A549 (cell line): Measurements from ENCODE around the gene PHKB. TPM values are rescaled to one million over a fixed set of nuclear protein-coding genes. Genes with fewer than 3 reads are reported as not detected.

Experiments
- ATAC-seq, 2 experiments: fragments of 200-7000 bp in 1 of 2; fragments of >200 bp in 1 of 2; cut with Nextera tagmentation in 1 of 2; cut with Tn5 transposase in 1 of 2; 3 replicates each; pipeline versions ENCODE4 v1.8.0 to v1.9.1; 2018 to 2020; ENCODE audit warnings: mild to moderate bottlenecking in 1 of 2, moderate library complexity in 1 of 2
- CTCF ChIA-PET: fragments of 300-600 bp; sonication (Branson Sonifier 250); formaldehyde crosslinking; extraction: SDS; loops from one replicate; lab custom pipeline; 2021; ENCODE audit warnings: antibody characterized with exemption, inconsistent platforms; lab: Yijun Ruan, JAX
- POLR2A ChIA-PET: fragments of 350-600 bp; formaldehyde crosslinking; extraction: SDS; loops from one replicate; lab custom pipeline; 2021; ENCODE audit warnings: antibody characterized with exemption, inconsistent platforms; lab: Yijun Ruan, JAX
- DNase-seq, 2 experiments: peaks; one replicate each; pipeline versions ENCODE4 v3.0.0 to v3.0.0-alpha.2; 2011 to 2016; ENCODE audit warnings: low read depth in 1 of 2, low spot score in 1 of 2
- FAIRE-seq: peaks from 2 replicates; lab custom pipeline; 2011; peaks lifted over from hg19 to GRCh38; lab: Jason Lieb, UNC
- H3K27ac ChIP-seq, 2 experiments: fragments of >200 bp; sonication (Bioruptor Twin); formaldehyde crosslinking; 3 replicates each; pipeline ENCODE4 v1.5.1; 2016 to 2017
- H3K4me1 ChIP-seq: fragments of >200 bp; sonication (Bioruptor Twin); formaldehyde crosslinking; 3 replicates; pipeline ENCODE4 v1.6.1; 2016
- H3K4me2 ChIP-seq: fragments of >200 bp; sonication (Bioruptor Twin); formaldehyde crosslinking; 3 replicates; pipeline ENCODE4 v1.6.1; 2016
- H3K4me3 ChIP-seq: fragments of >200 bp; sonication (Bioruptor Twin); formaldehyde crosslinking; 3 replicates; pipeline ENCODE4 v1.5.1; 2016
- H3K9me3 ChIP-seq: fragments of >200 bp; sonication (Bioruptor Twin); formaldehyde crosslinking; 3 replicates; pipeline ENCODE4 v1.6.1; 2016
- CBX2 ChIP-seq: fragments of 200-600 bp; sonication (generic); IDR thresholded peaks from 2 replicates; pipeline ENCODE4 v1.6.1; 2016; ENCODE audit warnings: low read depth, mild to moderate bottlenecking, borderline replicate concordance
- CHD4 ChIP-seq: fragments of 200-600 bp; sonication (generic); IDR thresholded peaks from 2 replicates; pipeline ENCODE4 v1.6.1; 2016; ENCODE audit warnings: antibody characterized with exemption, mild to moderate bottlenecking, borderline replicate concordance
- EHF ChIP-seq: fragments of 250-450 bp; sonication (Bioruptor Pico); IDR thresholded peaks from 2 replicates; pipeline ENCODE4 v1.5.0; 2020; ENCODE audit warnings: mild to moderate bottlenecking
- EP300 ChIP-seq, 2 experiments: fragments of >200 bp; sonication (Bioruptor Twin); formaldehyde crosslinking; IDR thresholded peaks; 2 replicates in 1 of 2; 3 replicates in 1 of 2; pipeline ENCODE4 v1.6.1; 2016 to 2017
- FOSB ChIP-seq: fragments of 250-450 bp; sonication (Bioruptor Pico); IDR thresholded peaks from 2 replicates; pipeline ENCODE4 v1.5.0; 2020; ENCODE audit warnings: mild to moderate bottlenecking, moderate library complexity
- HDAC2 ChIP-seq: fragments of 200-600 bp; sonication (generic); IDR thresholded peaks from 2 replicates; pipeline ENCODE4 v1.6.1; 2016
- HEYL ChIP-seq: fragments of 250-450 bp; sonication (Bioruptor Pico); IDR thresholded peaks from 2 replicates; pipeline ENCODE4 v1.8.0; 2021; ENCODE audit warnings: mild to moderate bottlenecking, moderate library complexity
- HOXB13 ChIP-seq: fragments of 250-450 bp; sonication (Bioruptor Pico); IDR thresholded peaks from 2 replicates; pipeline ENCODE4 v1.5.0; 2020; ENCODE audit warnings: low read depth, mild to moderate bottlenecking, moderate library complexity
- JUNB ChIP-seq: fragments of >200 bp; sonication (Bioruptor Twin); formaldehyde crosslinking; IDR thresholded peaks from 2 replicates; pipeline ENCODE4 v1.6.1; 2016
- KDM1A ChIP-seq: fragments of 200-600 bp; sonication (generic); IDR thresholded peaks from 2 replicates; pipeline ENCODE4 v1.6.1; 2016; ENCODE audit warnings: low read depth, mild to moderate bottlenecking
- KDM5A ChIP-seq: fragments of 200-600 bp; sonication (generic); IDR thresholded peaks from 2 replicates; pipeline ENCODE4 v1.6.1; 2016; ENCODE audit warnings: antibody characterized with exemption, mild to moderate bottlenecking
- MAFK ChIP-seq: fragments of 450-650 bp; IDR thresholded peaks from 2 replicates; pipeline ENCODE4 v1.6.1; 2014; ENCODE audit not compliant: partially characterized antibody
- NFE2L2 ChIP-seq: fragments of 150-350 bp; conservative IDR thresholded peaks from 2 replicates; pipeline ENCODE4 v1.6.1; 2014; ENCODE audit warnings: low read length
- NPAS2 ChIP-seq: fragments of 250-450 bp; sonication (Bioruptor Pico); IDR thresholded peaks from 2 replicates; pipeline ENCODE4 v1.8.0; 2022; ENCODE audit warnings: mild to moderate bottlenecking, moderate library complexity, borderline replicate concordance
- PHF8 ChIP-seq: fragments of 200-600 bp; sonication (generic); IDR thresholded peaks from 2 replicates; pipeline ENCODE4 v1.6.1; 2016; ENCODE audit warnings: low read depth, mild to moderate bottlenecking, antibody characterized with exemption, moderate library complexity, borderline replicate concordance
- POLR2A ChIP-seq: IDR thresholded peaks from 2 replicates; pipeline ENCODE4 v1.6.1; 2012; ENCODE audit warnings: mild to moderate bottlenecking, low read length
- RAD21 ChIP-seq, 2 experiments: fragments of >200 bp in 1 of 2; sonication (Bioruptor Twin) in 1 of 2; formaldehyde crosslinking in 1 of 2; IDR thresholded peaks in 1 of 2; conservative IDR thresholded peaks in 1 of 2; 2 replicates in 1 of 2; 3 replicates in 1 of 2; pipeline ENCODE4 v1.6.1; 2012 to 2018; ENCODE audit warnings: inconsistent platforms in 1 of 2
- ZFP36 ChIP-seq: fragments of 450-650 bp; IDR thresholded peaks from 2 replicates; pipeline ENCODE4 v1.6.1; 2014; ENCODE audit warnings: borderline replicate concordance; ENCODE audit not compliant: partially characterized antibody
- ZNF302 ChIP-seq: fragments of 250-450 bp; sonication (Bioruptor Pico); IDR thresholded peaks from 2 replicates; pipeline ENCODE4 v1.9.0; 2021; ENCODE audit warnings: inconsistent platforms, mild to moderate bottlenecking, moderate library complexity
- WGBS: methylation state at CpG from one replicate; pipeline ENCODE4 v1.1.6; 2017; ENCODE audit errors: missing lambda C conversion rate; 5-methylcytosine and 5-hydroxymethylcytosine counted together
- polyA plus RNA-seq, 4 experiments: library from polyadenylated mRNA; depleted of rRNA in 3 of 4; stranded (reverse); fragments of >200 nt; fragmentation: RNase III in 1 of 4; extraction: RNeasy Plus Mini Kit Qiagen cat#74134 plus additional on column Dnase treatment in 1 of 4; gene quantifications; 2 replicates in 3 of 4; 3 replicates in 1 of 4; pipeline ENCODE4 v1.2.3, GENCODE V29; 2011 to 2017
- TF ChIP-seq, protein P1 (sequence below): IDR thresholded peaks from 2 replicates; pipeline ENCODE4 v1.6.1; 2012
- TF ChIP-seq, protein P2 (sequence below): fragments of >200 bp; sonication (Bioruptor Twin); formaldehyde crosslinking; IDR thresholded peaks from 3 replicates; pipeline ENCODE4 v1.6.1; 2016
- TF ChIP-seq, protein P3 (sequence below): IDR thresholded peaks from 2 replicates; pipeline ENCODE4 v1.6.1; 2012

PHKB gene
- polyA plus RNA-seq, 2 of the 4 experiments (the other 2 are of a cell fraction), result 33.2 to 96.8 TPM

DNA sequence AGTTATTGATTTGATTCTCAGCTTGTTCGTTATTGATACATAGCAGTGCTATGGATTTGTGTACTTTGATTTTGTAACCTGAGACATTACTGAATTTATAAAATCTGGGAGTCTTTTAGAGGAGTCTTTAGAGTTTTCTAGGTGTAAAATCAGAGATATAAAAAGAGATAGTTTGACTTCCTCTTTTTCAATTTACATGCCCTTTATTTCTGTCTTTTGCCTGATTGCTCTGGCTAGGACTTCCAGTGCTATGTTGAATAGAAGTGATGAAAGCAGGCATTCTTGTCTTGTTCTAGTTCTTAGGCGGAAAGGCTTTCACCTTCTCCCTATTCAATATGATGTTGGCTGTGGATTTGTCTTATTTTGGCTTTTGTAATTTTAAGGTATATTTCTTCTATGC, 106.2 kb downstream of the PHKB start:
- DNase-seq (no peak), ATAC-seq (no peak), FAIRE-seq (no peak)
- no peak for TF ChIP-seq ZNF302 (CRISPR knock-in tag)
- TF ChIP-seq, protein P1, sequence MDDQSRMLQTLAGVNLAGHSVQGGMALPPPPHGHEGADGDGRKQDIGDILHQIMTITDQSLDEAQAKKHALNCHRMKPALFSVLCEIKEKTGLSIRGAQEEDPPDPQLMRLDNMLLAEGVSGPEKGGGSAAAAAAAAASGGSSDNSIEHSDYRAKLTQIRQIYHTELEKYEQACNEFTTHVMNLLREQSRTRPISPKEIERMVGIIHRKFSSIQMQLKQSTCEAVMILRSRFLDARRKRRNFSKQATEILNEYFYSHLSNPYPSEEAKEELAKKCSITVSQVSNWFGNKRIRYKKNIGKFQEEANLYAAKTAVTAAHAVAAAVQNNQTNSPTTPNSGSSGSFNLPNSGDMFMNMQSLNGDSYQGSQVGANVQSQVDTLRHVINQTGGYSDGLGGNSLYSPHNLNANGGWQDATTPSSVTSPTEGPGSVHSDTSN, result no peak
- TF ChIP-seq HEYL (CRISPR knock-in tag), result no peak
- TF ChIP-seq FOSB (CRISPR knock-in tag), result no peak
- no peak for TF ChIP-seq ZFP36
- TF ChIP-seq, protein P2, sequence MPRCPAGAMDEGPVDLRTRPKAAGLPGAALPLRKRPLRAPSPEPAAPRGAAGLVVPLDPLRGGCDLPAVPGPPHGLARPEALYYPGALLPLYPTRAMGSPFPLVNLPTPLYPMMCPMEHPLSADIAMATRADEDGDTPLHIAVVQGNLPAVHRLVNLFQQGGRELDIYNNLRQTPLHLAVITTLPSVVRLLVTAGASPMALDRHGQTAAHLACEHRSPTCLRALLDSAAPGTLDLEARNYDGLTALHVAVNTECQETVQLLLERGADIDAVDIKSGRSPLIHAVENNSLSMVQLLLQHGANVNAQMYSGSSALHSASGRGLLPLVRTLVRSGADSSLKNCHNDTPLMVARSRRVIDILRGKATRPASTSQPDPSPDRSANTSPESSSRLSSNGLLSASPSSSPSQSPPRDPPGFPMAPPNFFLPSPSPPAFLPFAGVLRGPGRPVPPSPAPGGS, result no peak
- ChIA-PET CTCF (no interaction called here), POLR2A (no interaction called here)
- 92% methylated on average over 2 of the region's 2 CpGs for WGBS
- Histone ChIP-seq H3K27ac (no peak overlapping the region), H3K4me2 (no peak overlapping the region), H3K4me3 (no peak overlapping the region), H3K9me3 (no peaks in the 10 kb centered on the region), H3K4me1 (0 out of 3 replicates have a peak, but pooled peaks cover 7% of the 10 kb centered on the region)

DNA sequence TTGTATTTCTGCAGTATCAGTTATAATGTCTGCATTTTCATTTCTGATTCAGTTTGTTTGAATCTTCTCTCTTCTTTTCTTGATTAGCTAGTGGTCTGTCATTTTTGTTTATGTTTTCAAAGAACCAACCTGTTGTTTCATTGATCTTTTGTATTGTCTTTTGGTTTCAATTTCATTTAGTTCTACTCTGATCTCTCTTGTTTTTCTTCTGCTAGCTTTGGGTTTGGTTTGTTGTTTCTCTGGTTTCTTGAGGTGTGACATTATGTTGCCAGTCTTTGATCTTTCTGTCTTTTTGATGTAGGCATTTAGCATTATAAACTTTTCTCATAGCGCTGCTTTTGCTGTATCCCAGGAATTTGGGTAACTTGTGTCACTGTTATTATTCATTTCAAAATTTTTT, 107.2 kb downstream of the PHKB start:
- POLR2A ChIA-PET, result no interaction called here
- no peaks in the 10 kb centered on the region for H3K9me3 ChIP-seq
- H3K4me2 ChIP-seq, result no peak overlapping the region
- no peak for DNase-seq
- H3K27ac ChIP-seq, result no peak overlapping the region
- CTCF ChIA-PET, result no interaction called here
- 0 out of 3 replicates have a peak, but pooled peaks cover 7% of the 10 kb centered on the region for H3K4me1 ChIP-seq
- no peak for ATAC-seq
- no peak overlapping the region for H3K4me3 ChIP-seq
- no peak for TF ChIP-seq HOXB13 (CRISPR knock-in tag)
- TF ChIP-seq, all 56 proteins: peak for 0
- no peak for FAIRE-seq
- 97% methylated on average over 1 of the region's 1 CpG for WGBS

DNA sequence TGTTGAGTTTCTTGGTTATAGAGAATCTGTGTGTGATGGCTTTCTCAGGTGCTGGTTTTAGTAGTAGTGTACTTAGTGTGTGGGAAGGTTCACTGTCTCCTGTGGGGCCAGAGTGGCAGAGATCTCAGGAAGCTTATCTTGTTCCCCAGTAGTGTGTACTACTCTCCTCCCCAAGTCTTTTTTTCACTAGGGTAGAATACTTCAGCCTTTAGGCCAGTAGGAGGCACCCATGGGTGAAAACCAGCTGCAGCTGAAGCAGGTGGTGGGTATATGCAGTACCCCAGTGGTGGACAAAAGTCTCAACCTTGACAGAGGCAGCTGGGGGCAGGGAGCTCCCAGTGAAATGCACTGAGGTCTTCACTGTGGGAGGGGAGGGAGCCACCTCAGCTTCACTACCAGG, 109.9 kb downstream of the PHKB start:
- FAIRE-seq (no peak), ATAC-seq (no peak)
- TF ChIP-seq KDM1A, result no peak
- no peak for TF ChIP-seq JUNB
- no peak for TF ChIP-seq KDM5A
- no peak for TF ChIP-seq CHD4
- no peak for TF ChIP-seq MAFK
- no peak for TF ChIP-seq EHF (CRISPR knock-in tag)
- TF ChIP-seq EP300 (IDR thresholded peaks at IDR 0.05), result no peak
- no peak for TF ChIP-seq POLR2A
- TF ChIP-seq PHF8, result no peak
- TF ChIP-seq, protein P3, sequence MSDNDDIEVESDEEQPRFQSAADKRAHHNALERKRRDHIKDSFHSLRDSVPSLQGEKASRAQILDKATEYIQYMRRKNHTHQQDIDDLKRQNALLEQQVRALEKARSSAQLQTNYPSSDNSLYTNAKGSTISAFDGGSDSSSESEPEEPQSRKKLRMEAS, result no peak
- no peak for TF ChIP-seq NFE2L2
- TF ChIP-seq HOXB13 (CRISPR knock-in tag), result no peak
- TF ChIP-seq RAD21 (conservative IDR thresholded peaks at IDR 0.05 in 1 of 2, IDR thresholded peaks at IDR 0.05 in 1 of 2), result no peak
- TF ChIP-seq HDAC2, result no peak
- TF ChIP-seq NPAS2 (CRISPR knock-in tag), result no peak
- TF ChIP-seq ZNF302 (CRISPR knock-in tag), result no peak
- TF ChIP-seq, protein P1, result no peak
- no peak for TF ChIP-seq CBX2

More for the DNA sequence above, 109.9 kb downstream of the PHKB start:
- ChIA-PET CTCF (interaction anchor here (0.9 to 1.1 kb wide), 2 partner anchors 12 to 586 kb away, joined by 3 read pairs; no protein-coding TSS in a partner anchor), POLR2A (no interaction called here)
- Histone ChIP-seq H3K27ac (no peak overlapping the region), H3K9me3 (0 out of 3 replicates have a peak, but pooled peaks cover 4% of the 10 kb centered on the region), H3K4me2 (no peak overlapping the region), H3K4me3 (no peak overlapping the region), H3K4me1 (no peaks in the 10 kb centered on the region)
- no peak for DNase-seq
